ENCODE results near the gene THRB. TPM values are rescaled to one million over a fixed set of nuclear protein-coding genes. Genes with fewer than 3 reads are reported as not detected.

The THRB gene
- total RNA-seq, 2 donors from 2014 or later = 0.24 to 0.26 TPM

DNA sequence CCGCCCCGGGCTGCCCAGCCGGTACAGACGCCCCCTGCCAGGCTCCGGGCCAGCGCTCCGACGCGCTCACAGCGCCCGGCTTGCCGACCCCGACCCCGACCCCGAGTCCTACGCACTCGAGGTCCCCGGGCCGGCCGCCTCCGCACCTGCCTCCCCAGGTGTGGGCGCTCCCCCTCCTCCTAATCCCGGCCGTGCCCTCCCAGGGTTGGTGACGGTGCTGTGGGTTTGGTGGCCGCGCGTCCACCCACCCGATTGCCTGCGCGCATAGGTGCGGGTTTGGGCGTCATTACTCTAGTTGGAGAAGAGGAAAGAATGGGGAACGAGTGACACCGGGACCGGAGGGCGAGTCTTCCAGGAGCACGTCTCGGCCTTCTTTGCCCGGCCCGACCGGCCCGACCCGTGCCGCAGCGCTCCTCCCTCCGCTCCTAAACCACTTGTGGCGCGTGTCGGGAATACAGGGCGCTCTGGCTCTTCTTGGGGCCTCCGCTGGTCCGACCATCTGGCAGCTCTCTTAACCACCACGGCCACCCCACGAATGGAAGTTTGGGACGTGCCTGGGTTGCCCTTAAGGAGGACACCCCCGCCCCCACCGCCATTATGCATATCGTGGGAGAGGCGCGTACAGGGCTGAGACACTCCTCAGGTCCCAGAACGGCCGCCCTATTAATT is 810 bp upstream of the THRB start:
- Mint-ChIP-seq H3K4me1 (peaks cover 13% of the 10 kb centered on the region), H3K27me3 (ENCODE audit: insufficient read depth) (peaks cover 60% of the 10 kb centered on the region), H3K36me3 (ENCODE audit: low read depth) (no peaks in the 10 kb centered on the region), H3K27ac (peak overlapping the region; percentile 76), H3K9me3 (no peaks in the 10 kb centered on the region), H3K4me3 (peak overlapping the region; percentile 75)
- H3K4me1 ChIP-seq (ENCODE audit: control insufficient read depth, insufficient read depth, low read length) = no peaks in the 10 kb centered on the region
- 0 to 3% methylated on average over 5 to 63 of the region's 63 CpGs for WGBS, 2 experiments (ENCODE audit: insufficient coverage in 1 of 2, insufficient read length in 1 of 2)
- DNase-seq = peak; percentile 88
- no peak overlapping the region for H3K9ac ChIP-seq (ENCODE audit: extremely low read depth, low read length, poor library complexity, severe bottlenecking)
- H3K9me3 ChIP-seq (ENCODE audit: control insufficient read depth, low read length) = no peaks in the 10 kb centered on the region
- no peak overlapping the region for H3K27ac ChIP-seq (ENCODE audit: low read depth, low read length)
- peak overlapping the region; percentile 76 for H3K4me3 ChIP-seq (ENCODE audit: low read length)
- peaks cover 57% of the 10 kb centered on the region for H3K27me3 ChIP-seq (ENCODE audit: control insufficient read depth, insufficient read depth, low read length, poor library complexity, severe bottlenecking)
- TF ChIP-seq, protein P1, sequence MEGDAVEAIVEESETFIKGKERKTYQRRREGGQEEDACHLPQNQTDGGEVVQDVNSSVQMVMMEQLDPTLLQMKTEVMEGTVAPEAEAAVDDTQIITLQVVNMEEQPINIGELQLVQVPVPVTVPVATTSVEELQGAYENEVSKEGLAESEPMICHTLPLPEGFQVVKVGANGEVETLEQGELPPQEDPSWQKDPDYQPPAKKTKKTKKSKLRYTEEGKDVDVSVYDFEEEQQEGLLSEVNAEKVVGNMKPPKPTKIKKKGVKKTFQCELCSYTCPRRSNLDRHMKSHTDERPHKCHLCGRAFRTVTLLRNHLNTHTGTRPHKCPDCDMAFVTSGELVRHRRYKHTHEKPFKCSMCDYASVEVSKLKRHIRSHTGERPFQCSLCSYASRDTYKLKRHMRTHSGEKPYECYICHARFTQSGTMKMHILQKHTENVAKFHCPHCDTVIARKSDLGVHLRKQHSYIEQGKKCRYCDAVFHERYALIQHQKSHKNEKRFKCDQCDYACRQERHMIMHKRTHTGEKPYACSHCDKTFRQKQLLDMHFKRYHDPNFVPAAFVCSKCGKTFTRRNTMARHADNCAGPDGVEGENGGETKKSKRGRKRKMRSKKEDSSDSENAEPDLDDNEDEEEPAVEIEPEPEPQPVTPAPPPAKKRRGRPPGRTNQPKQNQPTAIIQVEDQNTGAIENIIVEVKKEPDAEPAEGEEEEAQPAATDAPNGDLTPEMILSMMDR (conservative IDR thresholded peaks at IDR 0.05) = peak; percentile 53
- no peaks in the 10 kb centered on the region for H3K36me3 ChIP-seq (ENCODE audit: control insufficient read depth, insufficient read depth, low read length)

DNA sequence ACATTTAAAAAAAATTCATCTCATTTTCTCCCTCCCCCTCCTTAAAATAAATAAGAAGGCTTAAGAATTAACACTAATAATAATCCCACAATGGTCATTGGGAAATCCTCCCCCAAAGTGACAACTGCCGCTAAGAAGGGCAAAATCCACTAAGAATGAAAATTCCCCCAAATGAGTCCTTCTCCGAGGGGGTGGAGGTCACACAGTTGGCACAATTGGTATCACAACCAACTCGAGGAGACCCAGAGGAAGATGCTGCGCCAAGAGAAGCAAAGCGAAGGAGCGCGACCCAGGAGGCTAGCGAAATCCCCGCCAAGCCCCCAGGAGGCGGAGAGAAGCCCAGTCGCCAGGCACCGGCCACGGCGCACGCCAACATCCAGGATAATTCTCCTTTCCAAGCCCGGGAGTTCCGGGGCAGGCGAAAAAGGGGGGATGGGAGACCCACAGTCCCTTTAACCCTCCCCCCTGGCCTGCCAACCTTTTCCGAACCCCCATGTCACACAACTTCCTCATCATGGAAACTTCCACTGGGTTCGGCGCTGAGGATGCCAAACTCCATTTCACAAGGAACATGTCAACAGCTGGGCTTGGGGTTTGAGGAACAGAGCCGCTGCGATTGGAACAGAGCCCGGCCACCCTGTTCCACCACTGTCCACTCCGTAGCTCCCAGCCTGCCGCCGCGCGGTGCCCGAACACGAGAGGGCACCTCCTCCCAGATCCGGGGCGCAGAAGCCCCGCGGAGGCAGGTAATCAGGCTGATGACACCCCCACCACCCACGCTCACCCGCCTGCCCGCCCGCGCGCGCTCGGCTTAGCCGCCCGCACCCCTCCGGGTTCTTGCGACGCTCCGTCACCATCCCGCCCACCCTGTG is 668 bp downstream of the THRB start:
- no peaks in the 10 kb centered on the region for H3K9me3 ChIP-seq (ENCODE audit: control insufficient read depth, low read length)
- H3K36me3 Mint-ChIP-seq (ENCODE audit: low read depth) = no peaks in the 10 kb centered on the region
- no peak overlapping the region for H3K27ac Mint-ChIP-seq
- H3K27ac ChIP-seq (ENCODE audit: low read depth, low read length) = no peak overlapping the region
- H3K27me3 Mint-ChIP-seq (ENCODE audit: insufficient read depth) = peaks cover 73% of the 10 kb centered on the region
- peaks cover 66% of the 10 kb centered on the region for H3K27me3 ChIP-seq (ENCODE audit: control insufficient read depth, insufficient read depth, low read length, poor library complexity, severe bottlenecking)
- no peak overlapping the region for H3K9ac ChIP-seq (ENCODE audit: extremely low read depth, low read length, poor library complexity, severe bottlenecking)
- WGBS, 2 experiments (ENCODE audit: insufficient coverage in 1 of 2, insufficient read length in 1 of 2) = 0 to 1% methylated on average over 4 to 50 of the region's 50 CpGs
- no peaks in the 10 kb centered on the region for H3K4me1 ChIP-seq (ENCODE audit: control insufficient read depth, insufficient read depth, low read length)
- H3K36me3 ChIP-seq (ENCODE audit: control insufficient read depth, insufficient read depth, low read length) = no peaks in the 10 kb centered on the region
- no peaks in the 10 kb centered on the region for H3K9me3 Mint-ChIP-seq
- H3K4me3 Mint-ChIP-seq = peak overlapping the region; percentile 75
- TF ChIP-seq, protein P1 (conservative IDR thresholded peaks at IDR 0.05) = peak; percentile 8
- peaks cover 13% of the 10 kb centered on the region for H3K4me1 Mint-ChIP-seq
- H3K4me3 ChIP-seq (ENCODE audit: low read length) = peak overlapping the region; percentile 76
- peak; percentile 80 for DNase-seq

DNA sequence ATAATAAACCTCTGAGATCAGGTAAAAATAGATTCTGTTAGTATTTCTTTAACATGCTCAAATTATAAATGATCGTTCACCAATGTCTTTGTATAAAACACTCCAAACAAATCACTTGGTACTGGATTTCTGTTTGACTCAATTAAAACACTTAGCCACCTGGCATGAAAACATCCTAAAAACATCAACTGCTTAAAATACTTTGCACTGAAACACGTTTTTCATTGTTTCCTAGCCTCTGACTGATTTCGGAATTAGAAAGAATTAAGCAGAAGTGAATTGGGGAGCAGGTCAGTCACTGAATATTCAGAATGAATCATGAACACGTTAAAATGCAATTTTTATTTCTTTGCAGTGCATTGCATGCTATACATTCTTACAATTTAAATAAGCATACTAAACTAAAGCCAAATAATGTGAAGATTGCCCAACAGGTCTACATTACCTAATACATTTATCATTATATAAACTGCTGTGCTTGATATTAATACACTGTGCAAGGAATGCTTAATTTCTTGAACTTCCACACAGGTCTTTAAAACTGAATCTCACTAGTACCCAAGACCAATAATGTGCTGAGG is 1.6 kb downstream of the THRB start:
- H3K4me1 ChIP-seq (ENCODE audit: control insufficient read depth, insufficient read depth, low read length) = no peaks in the 10 kb centered on the region
- no peak overlapping the region for H3K27ac ChIP-seq (ENCODE audit: low read depth, low read length)
- Mint-ChIP-seq H3K27me3 (ENCODE audit: insufficient read depth) (peaks cover 73% of the 10 kb centered on the region), H3K36me3 (ENCODE audit: low read depth) (no peaks in the 10 kb centered on the region), H3K4me1 (peaks cover 13% of the 10 kb centered on the region), H3K9me3 (no peaks in the 10 kb centered on the region), H3K27ac (no peak overlapping the region), H3K4me3 (no peak overlapping the region)
- H3K9me3 ChIP-seq (ENCODE audit: control insufficient read depth, low read length) = no peaks in the 10 kb centered on the region
- no peak overlapping the region for H3K9ac ChIP-seq (ENCODE audit: extremely low read depth, low read length, poor library complexity, severe bottlenecking)
- WGBS, 2 experiments (ENCODE audit: insufficient coverage in 1 of 2, insufficient read length in 1 of 2) = 33 to 60% methylated on average over 4 of the region's 4 CpGs
- TF ChIP-seq, protein P1 (conservative IDR thresholded peaks at IDR 0.05) = no peak
- H3K36me3 ChIP-seq (ENCODE audit: control insufficient read depth, insufficient read depth, low read length) = no peaks in the 10 kb centered on the region
- H3K4me3 ChIP-seq (ENCODE audit: low read length) = no peak overlapping the region
- DNase-seq = no peak
- peaks cover 65% of the 10 kb centered on the region for H3K27me3 ChIP-seq (ENCODE audit: control insufficient read depth, insufficient read depth, low read length, poor library complexity, severe bottlenecking)
